GM21390 (cell line): ENCODE results near the gene UCK1.

Source experiments
- ATAC-seq: cut with Tn5 transposase; IDR thresholded peaks from one replicate; pipeline ENCODE4 v1.9.1; 2021; ENCODE audit not compliant: unreplicated experiment

The UCK1 gene

DNA sequence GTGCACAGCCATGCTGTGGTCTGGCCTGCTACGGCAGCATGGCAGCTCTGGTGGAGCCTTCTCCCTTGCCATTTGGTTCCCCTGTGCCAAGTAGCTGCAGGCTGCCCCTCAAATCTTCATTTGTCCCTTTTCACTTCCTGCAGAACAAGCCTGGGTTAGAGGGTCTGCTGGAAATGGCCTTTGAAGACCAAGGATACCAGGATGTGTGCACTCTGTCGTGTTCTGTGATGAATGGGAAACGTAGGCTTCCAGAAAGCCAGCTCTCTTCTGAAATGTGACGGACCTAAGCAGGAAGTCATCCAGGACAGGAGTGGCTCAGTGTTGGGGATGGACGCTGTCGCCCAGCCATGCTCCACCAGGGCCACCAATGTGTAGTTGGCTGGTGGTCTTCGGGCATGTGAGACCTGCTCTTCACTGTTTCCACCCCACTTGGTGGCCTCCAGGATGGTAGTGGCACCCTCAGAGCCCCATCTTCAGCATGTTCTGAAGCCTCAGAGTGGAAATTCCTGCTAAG is 31.8 kb downstream of the UCK1 start:
- no peak for ATAC-seq

DNA sequence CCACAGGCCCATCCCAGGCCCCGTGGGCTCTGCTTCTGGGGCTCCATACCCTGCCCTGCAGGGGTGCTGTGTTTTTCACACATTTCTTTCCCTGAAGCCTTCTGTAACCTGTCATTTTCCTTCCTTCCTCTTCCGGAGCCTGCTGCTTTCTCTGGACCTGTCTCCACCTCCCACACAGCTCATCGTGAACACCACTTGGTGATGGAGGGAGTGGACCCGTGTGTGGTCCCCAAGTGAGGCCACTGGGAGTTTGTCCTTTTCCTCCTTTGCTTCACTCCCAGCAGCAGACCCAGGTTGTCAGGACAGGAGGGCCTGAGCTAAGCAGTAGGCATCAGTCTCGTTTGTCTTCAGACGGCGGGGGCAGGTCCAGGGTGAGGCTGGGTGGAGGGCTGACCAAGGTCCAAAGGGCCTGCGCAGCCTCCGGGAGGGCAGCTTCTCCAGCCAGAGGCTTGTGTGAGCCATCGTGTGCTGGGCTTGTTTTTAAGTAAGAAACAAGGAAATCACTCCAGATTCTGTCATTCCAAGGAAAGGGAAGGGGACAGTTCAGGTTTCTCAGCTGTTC is 34.1 kb downstream of the UCK1 start:
- no peak for ATAC-seq

DNA sequence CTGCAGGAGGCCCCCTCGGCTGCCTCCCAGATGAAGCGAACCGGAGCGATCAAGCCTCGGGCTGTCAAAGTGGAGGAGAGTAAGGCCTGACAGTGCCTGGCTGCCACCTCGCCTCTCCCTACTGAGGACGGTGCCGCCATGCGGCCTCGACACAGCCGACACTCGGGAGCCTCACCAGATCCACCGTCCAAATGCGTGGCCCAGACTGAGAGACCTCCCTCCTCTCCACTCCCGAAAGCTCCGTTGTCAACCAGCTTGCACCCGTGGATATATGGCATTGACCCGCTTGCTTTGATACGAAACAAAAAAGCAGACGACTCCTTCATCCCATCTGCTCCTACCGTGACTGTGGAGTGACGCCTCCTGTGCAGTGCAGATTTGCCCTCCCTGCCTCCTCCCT is 35.3 kb downstream of the UCK1 start:
- no peak for ATAC-seq

DNA sequence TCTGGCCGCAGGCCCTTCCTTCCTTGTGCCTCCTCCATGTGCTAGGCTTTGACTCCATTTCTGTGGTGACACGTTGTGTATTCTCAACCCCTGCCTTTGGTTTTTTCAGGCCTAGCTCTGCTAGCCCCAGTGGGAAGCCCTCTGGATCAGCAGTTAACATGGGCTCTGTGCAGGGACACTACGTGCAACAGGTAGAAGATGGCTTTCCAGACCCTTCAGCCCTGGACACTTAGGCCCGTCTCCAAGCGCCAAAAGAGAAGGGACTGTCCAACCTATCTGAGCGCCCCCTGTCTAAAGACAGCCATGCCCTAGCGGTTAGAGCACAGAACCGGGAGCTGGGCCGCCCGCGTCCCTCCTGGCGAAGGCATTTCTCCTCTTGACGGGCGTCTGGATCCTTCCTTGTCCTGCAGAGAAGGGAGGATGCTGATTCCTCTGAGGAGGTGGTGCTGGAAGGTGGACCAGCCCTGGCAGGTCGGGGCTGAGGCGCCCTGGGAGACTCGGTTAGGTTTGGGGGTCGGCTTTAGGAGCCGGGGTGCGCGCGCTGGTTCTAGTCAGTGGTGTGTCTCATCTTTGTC is 36.7 kb downstream of the UCK1 start:
- no peak for ATAC-seq

DNA sequence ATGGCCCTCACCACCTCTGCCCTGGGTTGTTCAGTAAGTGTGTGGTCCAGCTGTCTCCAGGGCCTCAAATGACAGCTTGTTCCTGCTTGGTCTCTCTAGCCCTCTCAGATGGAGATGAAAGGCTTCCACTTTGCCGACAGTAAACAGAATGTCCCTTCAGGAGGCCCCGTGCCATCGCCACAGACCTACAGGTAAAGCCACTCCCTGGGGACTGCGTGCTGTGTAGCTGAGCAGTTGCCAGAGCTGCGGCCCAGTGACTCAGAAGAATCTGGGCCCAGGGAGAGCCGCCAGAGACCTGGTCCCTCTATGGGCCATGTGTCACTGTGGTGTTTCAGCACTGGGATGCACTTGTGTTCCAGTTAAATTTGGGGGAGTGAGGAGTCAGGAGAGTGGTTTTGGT is 39.0 kb downstream of the UCK1 start:
- no peak for ATAC-seq

DNA sequence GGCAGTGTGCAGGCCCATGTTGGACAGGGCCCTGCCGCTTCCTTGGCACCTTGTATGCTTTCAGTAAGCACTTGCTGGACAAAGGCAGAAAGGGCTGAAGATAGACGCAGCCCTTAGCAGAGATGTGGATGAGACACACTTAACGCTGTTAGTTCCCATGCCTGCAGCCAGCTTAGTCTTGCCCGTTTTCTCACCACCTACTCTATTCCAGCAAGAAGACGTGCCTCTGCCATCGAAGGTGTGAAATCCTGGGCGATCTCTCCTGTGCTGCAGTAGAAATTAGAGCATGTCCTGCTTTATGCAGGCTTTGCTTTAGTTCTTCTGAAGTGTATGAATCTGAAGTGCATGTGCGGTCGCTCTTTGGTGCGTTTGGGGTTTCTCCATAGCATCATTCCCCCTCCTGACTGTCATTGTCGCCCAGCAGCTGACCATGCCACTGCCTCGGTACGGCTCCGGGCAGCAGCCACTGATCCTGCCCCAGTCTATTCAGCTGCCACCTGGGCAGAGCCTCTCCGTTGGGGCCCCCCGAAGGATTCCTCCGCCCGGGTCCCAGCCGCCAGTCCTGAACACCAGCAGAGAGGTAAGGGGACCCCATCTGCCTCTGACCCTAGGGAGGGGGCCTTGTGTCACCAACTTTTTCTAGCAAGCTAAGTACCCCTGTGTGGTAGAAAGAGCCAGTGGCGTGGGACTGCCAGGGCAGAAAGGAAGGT is 39.9 kb downstream of the UCK1 start:
- no peak for ATAC-seq

DNA sequence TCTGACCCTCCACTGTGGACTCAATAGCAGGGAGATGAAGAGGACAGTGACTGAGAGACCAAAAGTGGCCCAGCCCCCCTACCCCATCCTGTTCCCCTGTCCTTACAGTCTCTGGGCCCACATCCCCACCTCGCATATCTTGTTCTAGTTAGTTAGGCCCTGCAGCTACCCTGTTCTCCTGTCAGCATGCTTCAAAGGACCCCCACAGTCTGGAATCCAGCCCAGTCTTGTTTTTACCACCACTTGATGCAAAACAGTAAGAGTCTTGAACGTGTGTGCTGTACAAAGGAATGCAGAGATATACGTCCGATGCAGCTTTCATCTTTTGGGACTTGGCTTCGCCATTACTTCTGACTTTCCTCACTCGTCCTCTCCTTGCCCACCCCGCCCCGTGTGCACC is 40.5 kb downstream of the UCK1 start:
- ATAC-seq, result no peak

DNA sequence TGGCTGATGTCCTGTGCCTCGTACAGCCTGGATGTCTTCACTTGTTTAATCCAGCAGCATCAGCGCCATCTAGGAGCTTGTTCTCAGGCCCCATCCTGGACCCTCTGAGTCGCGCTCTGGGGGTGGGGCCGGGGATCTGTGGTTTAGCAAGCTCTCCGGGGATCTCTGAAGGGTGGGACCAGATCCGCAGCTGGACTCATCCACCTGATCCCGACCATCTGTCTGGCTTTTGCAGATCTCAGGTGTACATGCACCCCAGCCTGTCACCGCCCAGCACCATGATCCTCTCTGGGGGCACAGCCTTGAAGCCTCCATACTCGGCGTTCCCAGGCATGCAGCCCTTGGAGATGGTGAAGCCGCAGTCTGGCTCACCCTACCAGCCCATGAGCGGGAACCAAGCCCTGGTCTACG is 43.4 kb downstream of the UCK1 start:
- no peak for ATAC-seq

DNA sequence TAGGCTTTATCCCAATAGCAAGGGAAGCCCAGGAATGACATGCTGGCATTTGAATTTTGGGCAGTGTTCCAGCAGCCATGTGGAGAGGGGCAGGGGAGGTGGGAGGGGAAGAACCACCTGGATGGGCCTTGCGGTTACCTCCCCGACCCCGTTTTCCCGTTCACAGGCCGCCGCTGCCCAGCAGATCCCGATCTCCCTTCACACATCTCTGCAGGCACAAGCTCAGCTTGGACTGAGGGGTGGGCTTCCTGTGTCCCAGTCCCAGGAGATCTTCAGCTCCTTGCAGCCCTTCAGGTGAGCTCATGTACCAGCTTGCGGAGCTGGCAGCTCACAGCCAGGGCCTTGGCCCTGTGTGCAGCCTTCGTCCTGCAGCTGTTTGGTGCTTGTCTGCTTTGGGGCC is 44.1 kb downstream of the UCK1 start:
- no peak for ATAC-seq

DNA sequence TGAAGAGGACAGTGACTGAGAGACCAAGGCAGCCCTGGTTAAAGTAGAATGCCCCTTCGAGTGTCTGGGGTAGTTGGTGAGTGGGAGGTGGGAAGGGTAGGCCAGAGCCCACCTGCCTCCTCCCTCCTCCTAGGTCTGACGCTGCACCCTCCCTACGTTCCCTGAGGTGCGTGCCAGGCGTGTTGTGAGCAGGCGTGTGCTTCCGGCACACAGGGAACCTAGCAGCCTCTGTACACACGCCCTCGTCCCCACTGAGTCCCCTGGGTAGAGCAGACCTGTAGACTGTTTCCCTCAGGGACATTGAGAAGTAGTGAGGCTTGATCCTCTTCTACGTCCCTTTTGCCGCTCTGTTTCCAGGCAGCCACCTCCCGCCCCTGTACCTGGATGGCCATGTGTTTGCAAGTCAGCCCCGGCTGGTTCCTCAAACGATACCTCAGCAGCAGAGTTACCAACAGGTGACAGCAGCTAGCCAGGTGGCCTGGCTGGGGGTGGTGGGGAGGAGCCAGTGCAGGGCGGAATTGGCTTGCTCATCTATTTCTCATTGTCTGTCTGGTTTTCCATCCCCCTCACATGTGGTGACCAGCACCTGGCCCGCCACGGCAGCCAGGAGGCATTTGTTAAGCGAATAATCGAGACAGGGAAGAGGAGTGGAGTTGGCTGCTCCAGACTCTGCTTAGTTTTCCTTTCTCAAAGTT is 45.2 kb downstream of the UCK1 start:
- no peak for ATAC-seq

DNA sequence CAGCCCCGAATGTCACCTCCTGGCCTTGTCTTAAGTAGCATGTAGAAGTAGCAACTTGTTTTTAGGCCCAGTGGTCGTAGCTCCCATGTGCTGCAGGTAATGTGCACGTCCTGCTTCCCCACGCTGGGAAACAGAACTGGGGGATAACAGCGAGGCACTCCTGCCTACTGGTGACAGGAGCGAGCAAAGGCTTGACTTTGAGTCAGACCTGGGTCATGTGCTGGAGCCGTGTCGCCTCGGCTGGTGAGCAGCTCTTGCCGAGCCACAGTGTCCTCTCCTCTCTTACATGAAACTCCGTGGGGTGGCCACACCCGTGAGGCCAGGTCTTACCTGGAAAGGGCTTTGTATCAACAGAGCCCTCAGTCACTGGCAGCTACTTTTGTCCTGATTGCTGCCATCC is 45.9 kb downstream of the UCK1 start:
- no peak for ATAC-seq

DNA sequence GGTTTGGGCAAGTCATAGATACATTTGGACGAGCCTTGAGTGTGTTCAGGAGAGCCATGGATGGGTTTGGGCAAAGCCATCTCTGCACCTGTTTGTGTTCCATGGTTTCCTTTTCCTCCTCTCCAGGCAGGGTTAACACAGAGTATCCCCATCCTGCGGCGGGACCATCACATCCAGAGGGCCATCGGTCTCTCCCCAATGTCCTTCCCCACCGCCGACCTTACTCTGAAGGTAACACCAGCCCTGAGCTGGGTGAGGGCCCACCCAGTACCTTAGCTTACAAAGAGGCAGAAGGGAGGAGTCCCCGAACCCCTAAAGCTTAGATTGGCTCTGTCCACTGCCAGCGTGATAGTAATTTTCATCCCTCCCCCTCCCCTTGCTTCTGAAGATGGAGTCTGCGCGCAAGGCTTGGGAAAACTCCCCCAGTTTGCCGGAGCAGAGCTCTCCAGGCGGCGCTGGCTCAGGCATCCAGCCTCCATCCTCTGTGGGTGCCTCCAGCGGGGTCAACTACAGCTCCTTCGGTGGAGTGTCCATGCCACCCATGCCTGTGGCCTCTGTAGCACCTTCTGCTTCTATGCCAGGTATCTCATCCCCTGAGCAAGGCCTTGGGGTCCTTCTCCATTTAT is 46.4 kb downstream of the UCK1 start:
- no peak for ATAC-seq

DNA sequence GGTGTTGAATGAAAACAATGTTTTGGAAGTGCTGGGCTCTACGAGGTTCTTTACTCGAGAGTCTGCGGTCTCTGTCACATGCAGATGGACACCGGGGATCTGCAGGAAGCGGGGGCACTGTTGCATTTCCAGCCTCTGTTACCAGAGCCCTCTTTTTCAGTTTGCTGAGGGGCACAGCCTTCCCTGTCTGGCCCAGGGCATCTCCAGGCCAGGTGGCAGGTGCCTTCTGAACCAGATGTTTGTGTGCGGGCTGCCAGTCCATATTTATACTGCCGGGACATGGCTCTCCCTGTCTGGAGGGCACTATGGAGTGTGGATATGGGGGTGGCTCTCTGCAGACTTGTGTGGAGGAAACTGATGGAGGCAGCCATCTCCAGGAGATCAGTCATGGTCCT is 47.0 kb downstream of the UCK1 start:
- ATAC-seq, result no peak

DNA sequence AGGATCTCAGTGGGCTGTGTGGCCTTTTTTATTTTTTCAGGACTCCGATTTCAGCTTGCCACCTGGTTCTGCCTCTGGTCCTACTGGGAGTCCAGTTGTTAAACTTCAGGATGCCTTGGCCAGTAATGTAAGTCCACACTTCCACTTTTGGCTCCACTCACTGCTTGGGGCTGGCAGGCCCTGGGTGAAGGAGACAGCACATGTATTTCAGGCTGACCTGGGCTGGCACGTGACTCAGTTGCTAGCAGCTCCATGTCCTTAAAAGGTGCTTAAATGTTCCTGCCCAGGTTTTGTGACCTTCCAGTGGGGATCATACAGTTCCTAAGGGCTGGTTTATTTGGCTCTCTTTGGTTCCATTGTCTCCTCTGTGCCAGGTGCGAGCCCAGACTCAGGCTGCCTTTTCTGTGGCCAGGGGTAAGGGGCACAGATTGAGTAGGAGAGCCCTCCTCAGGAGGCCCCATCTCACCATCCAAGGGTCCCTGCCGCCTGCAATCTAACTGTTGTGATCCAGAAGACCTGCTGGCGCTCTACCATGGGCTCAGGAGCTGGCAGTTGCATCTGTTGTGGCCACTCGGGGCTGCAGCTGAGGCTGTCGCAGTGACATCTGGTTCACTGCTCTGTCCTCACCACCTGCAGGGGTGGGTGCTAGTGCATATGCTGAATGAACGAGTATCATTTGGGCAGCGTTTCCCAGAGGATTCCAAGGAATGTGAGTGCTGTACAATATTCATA is 47.6 kb downstream of the UCK1 start:
- no peak for ATAC-seq

DNA sequence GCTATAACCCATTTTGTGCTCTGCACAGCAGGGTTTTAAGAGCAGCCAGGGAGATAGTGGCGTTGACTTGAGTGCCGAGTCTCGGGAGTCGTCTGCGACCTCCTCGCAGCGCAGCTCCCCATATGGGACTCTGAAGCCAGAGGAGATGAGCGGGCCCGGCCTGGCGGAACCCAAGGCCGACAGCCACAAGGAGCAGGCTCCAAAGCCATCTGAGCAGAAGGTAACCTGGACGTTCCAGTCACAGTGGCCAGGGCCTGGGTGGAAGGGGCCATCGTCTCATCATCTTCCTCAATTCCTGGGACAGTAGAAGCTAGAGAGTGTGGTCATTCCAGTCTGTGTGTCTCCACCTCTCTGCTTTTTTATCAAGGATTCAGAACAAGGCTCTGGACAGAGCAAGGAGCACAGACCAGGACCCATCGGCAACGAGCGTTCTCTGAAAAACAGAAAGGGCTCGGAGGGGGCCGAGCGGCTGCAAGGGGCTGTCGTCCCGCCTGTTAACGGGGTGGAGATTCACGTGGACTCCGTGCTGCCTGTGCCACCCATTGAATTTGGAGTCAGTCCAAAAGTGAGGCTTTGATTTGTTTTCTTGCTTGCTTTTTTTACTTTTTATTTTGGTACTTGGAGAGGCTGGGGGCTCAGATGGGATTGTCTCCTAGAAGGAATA is 48.6 kb downstream of the UCK1 start:
- no peak for ATAC-seq

DNA sequence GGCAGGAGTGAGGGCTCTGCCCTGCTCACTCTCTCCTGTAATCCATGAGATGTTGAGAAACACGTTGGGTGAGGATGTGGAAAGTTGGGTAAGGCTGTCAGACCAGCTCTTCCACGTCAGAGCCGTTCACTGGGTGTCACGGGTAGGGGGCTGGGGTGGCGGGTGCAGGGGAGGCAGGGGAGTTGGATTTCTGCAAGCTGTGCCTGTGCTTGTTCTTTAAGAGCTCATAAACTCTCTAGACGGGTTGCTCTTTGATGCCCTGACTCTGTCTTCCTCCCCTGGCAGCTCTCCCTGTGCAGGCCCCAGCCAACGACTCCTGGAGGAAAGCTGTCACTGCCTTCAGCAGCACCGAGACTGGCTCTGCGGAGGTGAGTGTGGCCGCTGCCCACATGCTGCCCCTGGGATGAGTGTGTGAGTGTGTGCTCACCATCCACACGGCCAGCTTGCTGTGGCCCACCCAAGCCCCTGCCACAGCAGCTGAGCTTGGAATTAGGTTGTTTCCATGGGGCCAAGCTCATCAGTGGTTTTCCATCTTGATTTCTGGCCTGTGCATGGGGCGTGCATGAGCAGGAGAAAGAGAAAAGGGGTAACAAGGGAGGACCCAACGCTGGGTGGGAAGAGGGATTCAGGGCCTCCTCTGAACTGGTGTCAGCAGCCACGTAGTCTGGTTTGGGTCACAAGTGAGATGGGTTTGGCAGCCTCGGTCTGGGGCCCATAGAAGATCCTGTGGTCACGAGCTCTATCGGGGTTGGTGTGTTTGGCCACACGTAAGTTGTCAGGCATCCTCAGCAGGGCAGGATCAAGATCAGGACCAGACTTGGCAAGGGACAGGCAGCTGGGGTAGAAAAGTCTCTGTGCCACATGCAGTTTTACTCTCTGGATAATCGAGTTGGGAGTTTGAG is 49.4 kb downstream of the UCK1 start:
- no peak for ATAC-seq

DNA sequence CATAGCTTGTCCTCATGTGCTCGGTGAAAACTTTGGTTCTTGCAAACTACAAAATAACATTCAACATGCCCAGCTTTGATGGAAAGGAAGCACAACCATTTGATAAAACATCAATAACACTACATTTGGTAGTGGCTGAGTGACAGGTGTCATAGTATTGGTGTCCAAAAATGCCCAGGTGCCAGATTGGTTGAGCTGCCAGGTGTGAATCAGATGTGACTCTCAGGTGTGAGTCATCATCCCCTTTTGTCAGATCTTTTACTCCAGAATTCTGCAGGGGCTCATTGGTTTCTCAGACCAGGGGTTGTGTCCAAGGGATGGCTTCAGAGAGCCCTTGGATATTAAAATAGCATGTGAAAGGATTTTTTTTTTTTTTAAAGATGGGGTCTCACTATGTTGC is 50.8 kb downstream of the UCK1 start:
- ATAC-seq, result no peak

DNA sequence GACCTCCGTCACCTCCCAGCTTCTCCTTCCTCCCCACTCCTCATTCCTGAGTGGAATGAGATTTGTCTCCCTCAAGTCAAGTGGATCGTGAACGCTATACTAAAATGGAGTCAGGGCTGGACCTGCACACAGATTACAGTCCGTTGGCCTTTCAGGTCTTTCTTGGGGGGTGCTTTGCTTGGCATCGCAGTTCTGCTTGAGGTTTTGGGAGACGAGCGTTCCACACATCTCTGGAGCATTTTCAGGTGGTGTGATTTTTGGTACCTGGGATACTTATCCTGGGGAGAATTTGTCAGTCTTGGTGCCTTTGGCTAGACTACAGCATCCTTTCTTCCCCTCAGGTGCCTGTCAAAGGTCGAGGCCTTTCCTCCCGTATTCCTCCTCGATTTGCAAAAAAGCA is 52.2 kb downstream of the UCK1 start:
- ATAC-seq, result no peak

DNA sequence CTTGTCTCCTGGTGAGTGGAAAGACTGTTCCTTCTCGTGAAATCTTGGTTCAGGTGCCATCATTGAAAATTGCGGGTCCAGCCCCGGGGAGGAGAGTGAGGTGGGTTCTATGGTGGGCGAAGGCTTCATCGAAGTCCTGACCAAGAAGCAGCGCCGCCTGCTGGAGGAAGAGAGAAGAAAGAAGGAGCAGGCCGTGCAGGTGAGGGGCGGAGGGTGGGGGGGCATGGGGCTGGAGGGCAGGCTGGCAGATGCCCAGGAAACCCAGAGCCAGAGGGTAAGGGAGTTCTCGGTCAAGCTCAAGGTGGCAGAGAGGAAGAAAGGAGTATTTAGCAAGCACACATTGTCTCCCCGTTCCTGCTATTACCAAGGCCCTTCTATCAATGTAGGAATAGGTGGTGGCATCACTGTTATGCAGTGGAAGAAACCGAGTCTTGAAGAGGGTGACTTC is 52.6 kb downstream of the UCK1 start:
- ATAC-seq, result no peak
